GM10847 (cell line): Measurements from ENCODE around the gene ZMIZ1.

Experiments
- POLR2A ChIP-seq: IDR thresholded peaks from 2 replicates; pipeline ENCODE4 v1.6.1; 2011; ENCODE audit not compliant: insufficient read length; ENCODE audit errors: extremely low read depth

Gene ZMIZ1

GRCh38 chr10:79342295-79342761 is 273.6 kb downstream of the ZMIZ1 start:
- no peak for TF ChIP-seq POLR2A

GRCh38 chr10:79342811-79343561 is 274.2 kb downstream of the ZMIZ1 start:
- no peak for TF ChIP-seq POLR2A

- no peak for TF ChIP-seq POLR2A
Measured at GRCh38 chr10:79344502-79345195, 275.9 kb downstream of the ZMIZ1 start.

GRCh38 chr10:79345241-79346011 is 276.7 kb downstream of the ZMIZ1 start:
- no peak for TF ChIP-seq POLR2A

GRCh38 chr10:79346012-79346340 is 277.2 kb downstream of the ZMIZ1 start:
- no peak for TF ChIP-seq POLR2A

- no peak for TF ChIP-seq POLR2A
Measured at GRCh38 chr10:79346388-79347225, 277.8 kb downstream of the ZMIZ1 start.

- TF ChIP-seq POLR2A, result peak; percentile 93
Measured at GRCh38 chr10:79347226-79347893, 278.6 kb downstream of the ZMIZ1 start, which contains the start of gene PPIF. TSS of gene PPIF (plus strand) at chr10:79347469. CDS start at chr10:79347549, 80 bp downstream.

- TF ChIP-seq POLR2A, result peak; percentile 41
Measured at GRCh38 chr10:79347894-79348639, 279.3 kb downstream of the ZMIZ1 start.

- no peak for TF ChIP-seq POLR2A
Measured at GRCh38 chr10:79348640-79348988, 279.8 kb downstream of the ZMIZ1 start.

- no peak for TF ChIP-seq POLR2A
Measured at GRCh38 chr10:79349072-79349491, 280.3 kb downstream of the ZMIZ1 start.

GRCh38 chr10:79349766-79350406 is 281.1 kb downstream of the ZMIZ1 start:
- no peak for TF ChIP-seq POLR2A

- no peak for TF ChIP-seq POLR2A
Measured at GRCh38 chr10:79350407-79351154, 281.8 kb downstream of the ZMIZ1 start.
